ENCODE measurements around the gene ADAM12.
"Not testable (repeated sequence)": the region's sequence is repeated elsewhere in the genome, so short reads cannot be mapped to it uniquely, and the experiment has no call there.

The ADAM12 gene

GRCh38 chr10:126205486-126206205 lies 182.6 kb downstream of the ADAM12 start:
- no peak for DNase-seq

- DNase-seq: no peak
These were observed 184.0 kb downstream of the ADAM12 start for GRCh38 chr10:126204320-126204719.

GRCh38 chr10:126203746-126204145 lies 184.5 kb downstream of the ADAM12 start:
- no peak for DNase-seq

GRCh38 chr10:126201603-126202002 lies 186.7 kb downstream of the ADAM12 start:
- no peak for DNase-seq

- DNase-seq: no peak
These were observed 188.9 kb downstream of the ADAM12 start for GRCh38 chr10:126199221-126199998.

- no peak for DNase-seq
These were observed 189.6 kb downstream of the ADAM12 start for GRCh38 chr10:126198681-126199080.

GRCh38 chr10:126197036-126197543 lies 191.2 kb downstream of the ADAM12 start:
- no peak for DNase-seq

- no peak for DNase-seq
These were observed 192.0 kb downstream of the ADAM12 start for GRCh38 chr10:126196281-126196680.

GRCh38 chr10:126191192-126191591 lies 197.1 kb downstream of the ADAM12 start:
- no peak for DNase-seq

GRCh38 chr10:126188679-126189200 lies 199.5 kb downstream of the ADAM12 start:
- DNase-seq: no peak

GRCh38 chr10:126187399-126187798 lies 200.9 kb downstream of the ADAM12 start:
- no peak for DNase-seq

GRCh38 chr10:126186766-126187165 lies 201.5 kb downstream of the ADAM12 start:
- DNase-seq: no peak

- no peak for DNase-seq
These were observed 202.4 kb downstream of the ADAM12 start for GRCh38 chr10:126185676-126186447.

- DNase-seq: no peak
These were observed 206.7 kb downstream of the ADAM12 start for GRCh38 chr10:126181626-126182025.

GRCh38 chr10:126179637-126180036 lies 208.6 kb downstream of the ADAM12 start:
- peak; percentile 35 for DNase-seq

GRCh38 chr10:126177417-126178030 lies 210.8 kb downstream of the ADAM12 start:
- DNase-seq: no peak

- DNase-seq: no peak
These were observed 212.5 kb downstream of the ADAM12 start for GRCh38 chr10:126175641-126176262.

GRCh38 chr10:126172755-126173154 lies 215.5 kb downstream of the ADAM12 start:
- not testable (repeated sequence) for DNase-seq

- peak; percentile 48 for DNase-seq
These were observed 216.7 kb downstream of the ADAM12 start for GRCh38 chr10:126171555-126171954.

GRCh38 chr10:126170776-126171175 lies 217.5 kb downstream of the ADAM12 start:
- no peak for DNase-seq

- DNase-seq: no peak
These were observed 217.9 kb downstream of the ADAM12 start for GRCh38 chr10:126170371-126170770.

GRCh38 chr10:126169899-126170298 lies 218.4 kb downstream of the ADAM12 start:
- DNase-seq: no peak
